ENCODE data around the gene ATP5ME. TPM values are rescaled to one million over a fixed set of nuclear protein-coding genes. Genes with fewer than 3 reads are reported as not detected.

ATP5ME gene
- total and polyA plus RNA-seq, 2 donors (not counting 1 experiment from before 2014, with no cell fraction given) = 257 to 356 TPM

DNA sequence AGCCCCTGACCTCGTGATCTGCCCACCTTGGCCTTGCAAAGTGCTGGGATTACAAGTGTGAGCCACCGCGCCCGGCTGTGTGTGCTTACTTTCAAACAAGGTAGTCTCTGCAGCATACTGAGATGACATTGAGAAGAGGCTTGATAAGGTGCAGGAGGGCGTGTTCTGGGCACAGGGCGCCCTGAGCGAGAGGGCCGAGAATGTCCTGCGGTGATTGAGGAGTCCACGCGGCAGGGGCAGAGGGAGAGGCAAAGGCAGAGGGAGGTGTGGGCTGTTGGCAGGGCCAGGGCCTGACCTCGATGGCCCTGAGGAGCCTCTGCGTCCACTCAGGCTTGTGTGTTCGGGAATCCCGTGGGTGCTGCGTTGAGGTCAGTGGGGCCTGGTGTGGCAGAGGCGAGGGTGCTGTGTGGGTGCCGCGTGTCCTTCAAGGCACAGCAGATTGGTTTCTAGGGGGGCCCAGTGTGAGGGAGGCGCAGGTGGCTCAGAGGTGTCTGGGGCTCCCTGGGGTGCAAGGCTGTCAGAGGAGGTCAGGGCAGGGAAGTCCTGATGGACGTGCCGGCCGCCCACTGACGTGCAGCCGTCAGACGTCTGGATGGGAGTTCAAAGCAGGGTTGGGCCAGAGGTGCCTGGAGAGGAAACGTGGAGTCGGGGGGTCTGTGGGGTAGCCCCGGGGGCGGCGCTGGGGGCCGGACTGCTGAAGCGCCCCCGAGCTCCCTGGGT lies 43.7 kb upstream of the ATP5ME start:
- H3K79me2 ChIP-seq (ENCODE audit: control insufficient read depth, insufficient read depth, low read length) = peaks cover 65% of the 10 kb centered on the region
- no peak overlapping the region for H3K9ac ChIP-seq (ENCODE audit: insufficient read depth, low read length)
- no peak overlapping the region for H3K4me2 ChIP-seq (ENCODE audit: extremely low read depth, insufficient read depth, low read length)
- no peaks in the 10 kb centered on the region for H3K36me3 ChIP-seq (ENCODE audit: control insufficient read depth, insufficient read depth, low read length)
- TF ChIP-seq, protein P1, sequence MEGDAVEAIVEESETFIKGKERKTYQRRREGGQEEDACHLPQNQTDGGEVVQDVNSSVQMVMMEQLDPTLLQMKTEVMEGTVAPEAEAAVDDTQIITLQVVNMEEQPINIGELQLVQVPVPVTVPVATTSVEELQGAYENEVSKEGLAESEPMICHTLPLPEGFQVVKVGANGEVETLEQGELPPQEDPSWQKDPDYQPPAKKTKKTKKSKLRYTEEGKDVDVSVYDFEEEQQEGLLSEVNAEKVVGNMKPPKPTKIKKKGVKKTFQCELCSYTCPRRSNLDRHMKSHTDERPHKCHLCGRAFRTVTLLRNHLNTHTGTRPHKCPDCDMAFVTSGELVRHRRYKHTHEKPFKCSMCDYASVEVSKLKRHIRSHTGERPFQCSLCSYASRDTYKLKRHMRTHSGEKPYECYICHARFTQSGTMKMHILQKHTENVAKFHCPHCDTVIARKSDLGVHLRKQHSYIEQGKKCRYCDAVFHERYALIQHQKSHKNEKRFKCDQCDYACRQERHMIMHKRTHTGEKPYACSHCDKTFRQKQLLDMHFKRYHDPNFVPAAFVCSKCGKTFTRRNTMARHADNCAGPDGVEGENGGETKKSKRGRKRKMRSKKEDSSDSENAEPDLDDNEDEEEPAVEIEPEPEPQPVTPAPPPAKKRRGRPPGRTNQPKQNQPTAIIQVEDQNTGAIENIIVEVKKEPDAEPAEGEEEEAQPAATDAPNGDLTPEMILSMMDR (conservative IDR thresholded peaks at IDR 0.05 in 1 of 2, IDR thresholded peaks at IDR 0.05 in 1 of 2; ENCODE audit: low read depth in 1 of 2, low read length in 2 of 2) = no peak
- no peaks in the 10 kb centered on the region for H3K9me3 ChIP-seq (ENCODE audit: control insufficient read depth, insufficient read depth, low read depth, low read length)
- H3K27ac ChIP-seq (ENCODE audit: insufficient read depth, low read length) = no peak overlapping the region
- no peak overlapping the region for H3K4me3 ChIP-seq (replicated peaks in 1 of 4; ENCODE audit: control extremely low read depth in 1 of 4, insufficient read depth in 1 of 4, low read depth in 3 of 4, low read length in 4 of 4)
- H4K20me1 ChIP-seq (ENCODE audit: control insufficient read depth, extremely low read depth, insufficient read depth, low read length) = no peaks in the 10 kb centered on the region
- DNase-seq (ENCODE audit: low read depth in 2 of 2) = no peak
- H3K27me3 ChIP-seq (ENCODE audit: control insufficient read depth, insufficient read depth, low read length) = no peaks in the 10 kb centered on the region
- no peak overlapping the region for H2AFZ ChIP-seq (ENCODE audit: low read length)
- H3K4me1 ChIP-seq (ENCODE audit: control insufficient read depth, extremely low read depth, insufficient read depth, low read length) = peaks cover 10% of the 10 kb centered on the region

DNA sequence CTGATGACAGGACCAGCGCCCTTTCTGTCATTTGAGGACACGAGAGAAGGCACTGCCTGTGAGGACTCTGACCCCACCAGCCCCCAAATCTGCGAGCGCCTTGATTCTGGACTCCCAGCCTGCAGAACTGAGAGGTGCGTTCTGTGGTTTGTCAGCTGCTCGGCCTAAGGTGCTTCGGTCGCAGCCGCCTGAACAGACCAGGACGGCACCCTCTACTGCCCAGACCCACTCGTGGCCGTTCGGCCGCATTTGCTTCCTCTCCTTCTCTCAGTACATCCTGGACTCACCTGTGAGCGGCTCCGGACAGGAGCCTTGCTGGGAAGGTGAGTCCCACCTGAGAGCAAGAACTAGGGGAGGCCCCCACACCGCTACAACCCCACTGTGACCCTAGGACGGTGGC lies 40.0 kb upstream of the ATP5ME start:
- no peak for TF ChIP-seq EZH2 (IDR thresholded peaks at IDR 0.05; ENCODE audit: low read length, missing control alignments)
- TF ChIP-seq, protein P1 (conservative IDR thresholded peaks at IDR 0.05 in 1 of 2, IDR thresholded peaks at IDR 0.05 in 1 of 2; ENCODE audit: low read depth in 1 of 2, low read length in 2 of 2) = no peak

GRCh38 chr4:712916-713632 lies 39.0 kb upstream of the ATP5ME start:
- no peak overlapping the region for H2AFZ ChIP-seq (ENCODE audit: low read length)
- peaks cover 3% of the 10 kb centered on the region for H4K20me1 ChIP-seq (ENCODE audit: control insufficient read depth, extremely low read depth, insufficient read depth, low read length)
- H3K36me3 ChIP-seq (ENCODE audit: control insufficient read depth, insufficient read depth, low read length) = no peaks in the 10 kb centered on the region
- H3K9me3 ChIP-seq (ENCODE audit: control insufficient read depth, insufficient read depth, low read depth, low read length) = no peaks in the 10 kb centered on the region
- H3K27me3 ChIP-seq (ENCODE audit: control insufficient read depth, insufficient read depth, low read length) = no peaks in the 10 kb centered on the region
- TF ChIP-seq, protein P1 (conservative IDR thresholded peaks at IDR 0.05 in 1 of 2, IDR thresholded peaks at IDR 0.05 in 1 of 2; ENCODE audit: low read depth in 1 of 2, low read length in 2 of 2) = no peak
- no peak for TF ChIP-seq EZH2 (IDR thresholded peaks at IDR 0.05; ENCODE audit: low read length, missing control alignments)
- H3K4me1 ChIP-seq (ENCODE audit: control insufficient read depth, extremely low read depth, insufficient read depth, low read length) = no peaks in the 10 kb centered on the region
- peaks cover 71% of the 10 kb centered on the region for H3K79me2 ChIP-seq (ENCODE audit: control insufficient read depth, insufficient read depth, low read length)
- no peak overlapping the region for H3K4me3 ChIP-seq (replicated peaks in 1 of 4; ENCODE audit: control extremely low read depth in 1 of 4, insufficient read depth in 1 of 4, low read depth in 3 of 4, low read length in 4 of 4)
- no peak overlapping the region for H3K4me2 ChIP-seq (ENCODE audit: extremely low read depth, insufficient read depth, low read length)
- no peak for DNase-seq (ENCODE audit: low read depth in 2 of 2)
- H3K27ac ChIP-seq (ENCODE audit: insufficient read depth, low read length) = no peak overlapping the region
- no peak overlapping the region for H3K9ac ChIP-seq (ENCODE audit: insufficient read depth, low read length)

More for the DNA sequence above, 40.0 kb upstream of the ATP5ME start:
- Histone ChIP-seq H3K27ac (ENCODE audit: insufficient read depth, low read length) (no peak overlapping the region), H3K9ac (ENCODE audit: insufficient read depth, low read length) (no peak overlapping the region), H2AFZ (ENCODE audit: low read length) (no peak overlapping the region), H3K36me3 (ENCODE audit: control insufficient read depth, insufficient read depth, low read length) (no peaks in the 10 kb centered on the region), H3K4me3 (replicated peaks in 1 of 4; ENCODE audit: control extremely low read depth in 1 of 4, insufficient read depth in 1 of 4, low read depth in 3 of 4, low read length in 4 of 4) (no peak overlapping the region), H3K4me2 (ENCODE audit: extremely low read depth, insufficient read depth, low read length) (no peak overlapping the region), H3K27me3 (ENCODE audit: control insufficient read depth, insufficient read depth, low read length) (no peaks in the 10 kb centered on the region), H4K20me1 (ENCODE audit: control insufficient read depth, extremely low read depth, insufficient read depth, low read length) (peaks cover 3% of the 10 kb centered on the region), H3K4me1 (ENCODE audit: control insufficient read depth, extremely low read depth, insufficient read depth, low read length) (no peaks in the 10 kb centered on the region), H3K79me2 (ENCODE audit: control insufficient read depth, insufficient read depth, low read length) (peaks cover 67% of the 10 kb centered on the region), H3K9me3 (ENCODE audit: control insufficient read depth, insufficient read depth, low read depth, low read length) (no peaks in the 10 kb centered on the region)
- no peak for DNase-seq (ENCODE audit: low read depth in 2 of 2)

Data from fibroblast of lung (primary cell).